Measurements from ENCODE around the gene SERINC2. TPM values are rescaled to one million over a fixed set of nuclear protein-coding genes. Genes with fewer than 3 reads are reported as not detected.

The SERINC2 gene
- total and polyA plus RNA-seq, 2 donors (not counting 1 experiment from before 2014, with no cell fraction given), result 0.75 to 1.4 TPM

DNA sequence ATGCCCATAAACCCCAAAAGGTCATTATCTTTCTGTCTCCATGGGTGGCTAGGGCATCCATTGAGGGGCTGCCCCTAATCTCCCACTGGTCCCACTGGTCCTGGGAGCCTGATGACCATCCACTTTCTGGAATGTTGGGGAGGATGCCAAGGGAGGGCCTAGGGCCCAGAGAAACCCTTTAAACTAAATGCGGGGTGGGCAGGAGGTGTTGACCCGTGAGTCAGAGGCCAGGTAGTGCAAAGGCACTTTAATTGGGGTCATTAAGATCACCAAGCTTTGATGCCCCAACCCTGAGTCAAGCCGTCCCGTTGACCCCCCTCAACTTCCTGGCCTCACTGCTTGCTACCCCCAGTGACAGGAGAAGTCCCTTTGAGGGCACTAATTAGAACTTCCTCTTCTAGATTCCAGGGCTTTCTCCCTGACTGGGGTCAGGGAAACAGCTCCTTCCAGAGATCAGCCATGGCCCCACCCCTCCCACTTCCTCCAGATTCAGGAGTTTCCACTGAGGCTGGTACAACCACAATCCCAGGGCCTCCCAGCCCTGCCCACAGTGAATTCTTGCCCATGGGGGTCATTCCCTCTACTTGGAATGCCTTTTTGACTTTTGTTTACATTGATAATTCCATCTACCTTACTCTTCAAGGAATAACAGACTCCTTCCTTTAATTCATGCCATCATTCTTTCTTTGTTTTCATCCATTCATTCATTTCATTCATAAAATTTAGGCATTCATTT lies 15.5 kb upstream of the SERINC2 start:
- H3K79me2 ChIP-seq (ENCODE audit: control insufficient read depth, insufficient read depth, low read length), result no peaks in the 10 kb centered on the region
- DNase-seq (no peak), ATAC-seq (ENCODE audit: low read depth) (no peak)
- H3K9ac ChIP-seq (ENCODE audit: low read length), result no peak overlapping the region
- H3K9me3 ChIP-seq (ENCODE audit: control extremely low read depth in 1 of 3, control insufficient read depth in 2 of 3, insufficient read depth in 1 of 3, low read length in 2 of 3), result no peaks in the 10 kb centered on the region
- Mint-ChIP-seq H3K27ac (no peak overlapping the region), H3K4me3 (no peak overlapping the region), H3K27me3 (no peaks in the 10 kb centered on the region), H3K9me3 (ENCODE audit: insufficient read depth) (no peaks in the 10 kb centered on the region), H3K4me1 (peaks cover 13% of the 10 kb centered on the region)
- no peaks in the 10 kb centered on the region for H4K20me1 ChIP-seq (ENCODE audit: control insufficient read depth, insufficient read depth, low read length, poor library complexity, severe bottlenecking)
- no peak overlapping the region for H3K4me2 ChIP-seq (replicated peaks; ENCODE audit: low read depth, low read length, poor library complexity, severe bottlenecking)
- no peak overlapping the region for H2AFZ ChIP-seq (ENCODE audit: insufficient read depth, low read depth, low read length, poor library complexity, severe bottlenecking)
- H3K4me3 ChIP-seq (ENCODE audit: control extremely low read depth in 1 of 5, extremely low read depth in 1 of 5, insufficient read depth in 1 of 5, low read depth in 2 of 5, low read length in 4 of 5), result no peak overlapping the region
- ChIA-PET CTCF (interaction anchor here (1.5 to 5.7 kb wide), 5 partner anchors 13 to 391 kb away, joined by 6 to 133 read pairs (median 27); no protein-coding TSS in a partner anchor), POLR2A (no interaction called here)
- no peaks in the 10 kb centered on the region for H3K27me3 ChIP-seq (replicated peaks in 1 of 4; ENCODE audit: control extremely low read depth in 1 of 4, control insufficient read depth in 3 of 4, insufficient read depth in 4 of 4, low read length in 3 of 4)
- no peaks in the 10 kb centered on the region for H3K36me3 ChIP-seq (replicated peaks in 1 of 2; ENCODE audit: control extremely low read depth in 1 of 2, control insufficient read depth in 1 of 2, extremely low read depth in 1 of 2, insufficient read depth in 2 of 2, low read length in 1 of 2)
- intact Hi-C loops (cut with micrococcal nuclease), result no loop called here
- no peak for TF ChIP-seq EZH2 (IDR thresholded peaks at IDR 0.05; ENCODE audit: borderline replicate concordance, insufficient read depth, low read depth, low read length, poor library complexity, severe bottlenecking)
- TF ChIP-seq, protein P1, sequence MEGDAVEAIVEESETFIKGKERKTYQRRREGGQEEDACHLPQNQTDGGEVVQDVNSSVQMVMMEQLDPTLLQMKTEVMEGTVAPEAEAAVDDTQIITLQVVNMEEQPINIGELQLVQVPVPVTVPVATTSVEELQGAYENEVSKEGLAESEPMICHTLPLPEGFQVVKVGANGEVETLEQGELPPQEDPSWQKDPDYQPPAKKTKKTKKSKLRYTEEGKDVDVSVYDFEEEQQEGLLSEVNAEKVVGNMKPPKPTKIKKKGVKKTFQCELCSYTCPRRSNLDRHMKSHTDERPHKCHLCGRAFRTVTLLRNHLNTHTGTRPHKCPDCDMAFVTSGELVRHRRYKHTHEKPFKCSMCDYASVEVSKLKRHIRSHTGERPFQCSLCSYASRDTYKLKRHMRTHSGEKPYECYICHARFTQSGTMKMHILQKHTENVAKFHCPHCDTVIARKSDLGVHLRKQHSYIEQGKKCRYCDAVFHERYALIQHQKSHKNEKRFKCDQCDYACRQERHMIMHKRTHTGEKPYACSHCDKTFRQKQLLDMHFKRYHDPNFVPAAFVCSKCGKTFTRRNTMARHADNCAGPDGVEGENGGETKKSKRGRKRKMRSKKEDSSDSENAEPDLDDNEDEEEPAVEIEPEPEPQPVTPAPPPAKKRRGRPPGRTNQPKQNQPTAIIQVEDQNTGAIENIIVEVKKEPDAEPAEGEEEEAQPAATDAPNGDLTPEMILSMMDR (IDR thresholded peaks at IDR 0.05), result no peak
- WGBS (ENCODE audit: insufficient coverage), result 58% methylated on average over 4 of the region's 4 CpGs
- H3K4me1 ChIP-seq (ENCODE audit: control insufficient read depth in 2 of 2, insufficient read depth in 2 of 2, low read length in 2 of 2), result peaks cover 8 to 13% of the 10 kb centered on the region in 2 donors
- no peak overlapping the region for H3K27ac ChIP-seq (ENCODE audit: low read length in 2 of 2)

DNA sequence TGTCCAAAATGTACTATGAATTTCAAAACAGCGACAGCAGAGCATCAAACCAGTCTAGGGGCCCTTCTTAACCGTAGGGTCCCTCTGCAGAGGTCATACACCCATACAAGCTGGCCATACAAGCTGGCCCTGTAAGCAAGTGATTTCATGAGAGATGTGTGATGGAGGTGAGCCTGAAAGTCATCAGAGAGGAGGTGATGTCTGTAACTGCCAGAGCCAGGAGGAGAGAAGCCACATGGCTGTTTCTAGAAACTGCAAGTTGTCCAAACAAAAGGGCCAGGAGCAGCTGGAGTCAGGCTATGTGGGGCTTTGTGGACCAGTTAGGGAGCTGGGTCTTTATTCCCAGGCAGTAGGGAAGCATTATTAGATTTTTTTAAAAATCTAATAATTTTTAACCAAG lies 14.8 kb upstream of the SERINC2 start:
- H3K4me3 ChIP-seq (ENCODE audit: control extremely low read depth in 1 of 5, extremely low read depth in 1 of 5, insufficient read depth in 1 of 5, low read depth in 2 of 5, low read length in 4 of 5), result no peak overlapping the region
- no peak overlapping the region for H3K27ac Mint-ChIP-seq
- intact Hi-C loops (cut with micrococcal nuclease), result no loop called here

More for the DNA sequence above, 14.8 kb upstream of the SERINC2 start:
- DNase-seq, result no peak
- no peaks in the 10 kb centered on the region for H3K27me3 ChIP-seq (replicated peaks in 1 of 4; ENCODE audit: control extremely low read depth in 1 of 4, control insufficient read depth in 3 of 4, insufficient read depth in 4 of 4, low read length in 3 of 4)
- H2AFZ ChIP-seq (ENCODE audit: insufficient read depth, low read depth, low read length, poor library complexity, severe bottlenecking), result no peak overlapping the region
- CTCF ChIA-PET, result interaction anchor here (1.8 to 5.7 kb wide), 2 partner anchors 25 to 151 kb away, joined by 5 to 133 read pairs; no protein-coding TSS in a partner anchor
- no peaks in the 10 kb centered on the region for H3K9me3 ChIP-seq (ENCODE audit: control extremely low read depth in 1 of 3, control insufficient read depth in 2 of 3, insufficient read depth in 1 of 3, low read length in 2 of 3)
- no peak for TF ChIP-seq EZH2 (IDR thresholded peaks at IDR 0.05; ENCODE audit: borderline replicate concordance, insufficient read depth, low read depth, low read length, poor library complexity, severe bottlenecking)
- TF ChIP-seq, protein P1 (IDR thresholded peaks at IDR 0.05), result no peak
- POLR2A ChIA-PET, result no interaction called here
- no CpG with 5 or more reads among the region's 2 CpGs for WGBS (ENCODE audit: insufficient coverage)
- H3K27me3 Mint-ChIP-seq, result no peaks in the 10 kb centered on the region
- no peak overlapping the region for H3K4me2 ChIP-seq (replicated peaks; ENCODE audit: low read depth, low read length, poor library complexity, severe bottlenecking)
- H3K9ac ChIP-seq (ENCODE audit: low read length), result no peak overlapping the region
- H3K27ac ChIP-seq (ENCODE audit: low read length in 2 of 2), result no peak overlapping the region
- ATAC-seq (ENCODE audit: low read depth), result no peak
- no peaks in the 10 kb centered on the region for H3K79me2 ChIP-seq (ENCODE audit: control insufficient read depth, insufficient read depth, low read length)
- no peaks in the 10 kb centered on the region for H4K20me1 ChIP-seq (ENCODE audit: control insufficient read depth, insufficient read depth, low read length, poor library complexity, severe bottlenecking)
- no peaks in the 10 kb centered on the region for H3K9me3 Mint-ChIP-seq (ENCODE audit: insufficient read depth)
- peaks cover 13% of the 10 kb centered on the region for H3K4me1 Mint-ChIP-seq
- H3K36me3 ChIP-seq (replicated peaks in 1 of 2; ENCODE audit: control extremely low read depth in 1 of 2, control insufficient read depth in 1 of 2, extremely low read depth in 1 of 2, insufficient read depth in 2 of 2, low read length in 1 of 2), result no peaks in the 10 kb centered on the region
- peaks cover 8 to 13% of the 10 kb centered on the region in 2 donors for H3K4me1 ChIP-seq (ENCODE audit: control insufficient read depth in 2 of 2, insufficient read depth in 2 of 2, low read length in 2 of 2)
- H3K4me3 Mint-ChIP-seq, result no peak overlapping the region
